ENCODE measurements around the gene JTB. TPM values are rescaled to one million over a fixed set of nuclear protein-coding genes. Genes with fewer than 3 reads are reported as not detected.
A peak's percentile ranks its signal among the peaks of the same experiment; 100 is the strongest.

JTB gene
- total and polyA plus RNA-seq, 5 donors from 2014 or later, result 93.8 to 378 (median 336) TPM

DNA sequence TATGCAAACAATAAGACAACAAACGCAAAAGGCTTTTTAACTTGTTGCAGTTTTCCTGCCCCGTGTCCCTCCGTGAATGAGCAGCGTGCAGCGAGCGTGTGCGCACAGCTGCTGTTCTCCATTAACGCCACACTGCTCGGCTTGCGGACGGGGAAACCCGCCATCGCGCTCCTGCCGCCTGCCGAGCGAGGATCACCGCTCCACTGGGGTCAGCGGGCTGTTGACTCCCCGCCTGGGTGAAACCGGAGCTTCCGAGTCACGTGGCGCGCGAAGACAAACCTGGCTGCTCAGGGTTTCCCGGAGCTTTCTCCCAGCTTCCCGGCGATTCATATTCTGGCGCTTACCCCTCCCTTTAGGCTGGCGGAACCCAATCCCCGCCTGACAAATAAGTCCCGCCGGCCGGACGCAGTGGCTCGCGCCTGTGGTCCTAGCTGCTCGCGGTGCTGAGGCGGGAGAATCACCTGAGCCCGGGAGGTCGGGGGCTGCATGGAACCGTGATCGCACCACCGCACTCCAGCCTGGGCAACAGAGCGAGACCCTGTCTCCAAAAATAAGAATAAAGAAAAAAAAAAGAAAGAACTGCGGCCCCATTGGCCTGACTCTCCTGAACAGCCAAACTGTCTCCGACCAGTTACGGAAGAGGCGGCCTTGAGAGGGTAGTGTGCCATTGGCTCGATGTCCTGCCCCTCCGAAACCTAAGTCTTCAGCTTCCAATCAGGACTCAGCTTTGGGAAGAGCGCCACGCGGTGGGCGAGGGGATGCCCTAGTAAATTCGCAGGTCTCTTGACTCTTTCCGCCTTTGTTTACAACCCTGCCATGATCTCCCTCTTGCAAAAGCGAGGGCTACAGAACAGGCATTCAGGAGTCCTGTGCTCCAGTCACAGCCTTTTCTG is 10.1 kb downstream of the JTB start, which contains the start of gene CREB3L4:
CREB3L4 (plus strand) TSS at position 796 of the 893 bp plus-strand sequence. CDS start 624 bp downstream, outside the sequence.
- H3K4me1 Mint-ChIP-seq, result peaks cover 19 to 59% (median 37%) of the 10 kb centered on the region in 4 donors
- ATAC-seq (ENCODE audit: low read depth in 2 of 2), result peak; percentile 88 to 89
- no peaks in the 10 kb centered on the region for H3K27me3 ChIP-seq (ENCODE audit: control insufficient read depth, insufficient read depth, low read length)
- peak within 1 kb of the TSS; percentile 96 to 99 (median 97) for H3K27ac Mint-ChIP-seq
- H3K27me3 Mint-ChIP-seq, result no peaks in the 10 kb centered on the region
- peaks cover 47% of the 10 kb centered on the region for H3K4me1 ChIP-seq (ENCODE audit: control insufficient read depth, insufficient read depth, low read length, poor library complexity, severe bottlenecking)
- H3K9me3 Mint-ChIP-seq, result peaks cover 0 to 1% (median 0%) of the 10 kb centered on the region in 7 donors
- no peaks in the 10 kb centered on the region for H3K9me3 ChIP-seq (ENCODE audit: control insufficient read depth in 2 of 2, low read length in 2 of 2)
- DNase-seq, result peak; percentile 77 to 97 (median 86)
- H3K4me3 Mint-ChIP-seq, result peak within 1 kb of the TSS; percentile 90 to 96 (median 94)
- peaks cover under 1% of the 10 kb centered on the region for H3K36me3 Mint-ChIP-seq
- H3K36me3 ChIP-seq (ENCODE audit: control insufficient read depth, insufficient read depth, low read length), result no peaks in the 10 kb centered on the region
- peak within 1 kb of the TSS; percentile 89 for H3K27ac ChIP-seq (ENCODE audit: insufficient read depth, low read length, poor library complexity, severe bottlenecking)
- H3K4me3 ChIP-seq (ENCODE audit: low read depth, low read length), result peak within 1 kb of the TSS; percentile 96

DNA sequence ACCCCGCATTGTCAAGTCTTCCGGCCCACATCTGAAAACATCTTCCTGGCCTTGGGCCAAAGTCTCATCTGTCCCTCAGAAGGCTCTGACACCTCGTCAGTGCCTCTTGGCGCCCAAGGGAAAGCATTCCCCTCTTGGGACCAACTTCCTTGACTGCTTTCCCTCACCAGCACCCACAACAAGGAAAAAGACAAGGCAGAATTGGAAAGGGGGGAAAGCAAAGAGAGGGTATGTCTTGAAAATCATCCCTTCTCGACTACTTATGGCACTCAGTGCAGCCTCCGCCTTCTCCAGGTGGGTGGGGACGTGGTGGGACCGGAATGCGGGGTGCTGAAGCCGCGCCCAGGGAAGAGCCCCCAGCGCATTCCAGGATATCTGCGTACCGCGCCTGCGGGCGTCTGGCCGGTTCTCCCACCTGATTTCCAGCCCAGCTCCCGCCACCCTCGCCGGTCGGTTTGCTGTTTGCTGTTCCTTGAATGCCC is 13.6 kb downstream of the JTB start:
- H3K4me3 Mint-ChIP-seq, result peak overlapping the region; percentile 93 to 99 (median 96)
- peak overlapping the region; percentile 95 to 99 (median 97) for H3K27ac Mint-ChIP-seq
- Histone ChIP-seq H3K4me1 (ENCODE audit: control insufficient read depth, insufficient read depth, low read length, poor library complexity, severe bottlenecking) (peaks cover 51% of the 10 kb centered on the region), H3K4me3 (ENCODE audit: low read depth, low read length) (peak overlapping the region; percentile 93), H3K27me3 (ENCODE audit: control insufficient read depth, insufficient read depth, low read length) (no peaks in the 10 kb centered on the region), H3K9me3 (ENCODE audit: control insufficient read depth in 2 of 2, low read length in 2 of 2) (no peaks in the 10 kb centered on the region), H3K27ac (ENCODE audit: insufficient read depth, low read length, poor library complexity, severe bottlenecking) (peak overlapping the region; percentile 90), H3K36me3 (ENCODE audit: control insufficient read depth, insufficient read depth, low read length) (peaks cover 5% of the 10 kb centered on the region)
- H3K27me3 Mint-ChIP-seq, result no peaks in the 10 kb centered on the region
- peaks cover 25 to 76% (median 39%) of the 10 kb centered on the region in 4 donors for H3K4me1 Mint-ChIP-seq
- H3K9me3 Mint-ChIP-seq, result peaks cover 0 to 1% (median 0%) of the 10 kb centered on the region in 7 donors
- H3K36me3 Mint-ChIP-seq, result no peaks in the 10 kb centered on the region
- ATAC-seq (ENCODE audit: low read depth in 2 of 2) (no peak), DNase-seq (no peak)

DNA sequence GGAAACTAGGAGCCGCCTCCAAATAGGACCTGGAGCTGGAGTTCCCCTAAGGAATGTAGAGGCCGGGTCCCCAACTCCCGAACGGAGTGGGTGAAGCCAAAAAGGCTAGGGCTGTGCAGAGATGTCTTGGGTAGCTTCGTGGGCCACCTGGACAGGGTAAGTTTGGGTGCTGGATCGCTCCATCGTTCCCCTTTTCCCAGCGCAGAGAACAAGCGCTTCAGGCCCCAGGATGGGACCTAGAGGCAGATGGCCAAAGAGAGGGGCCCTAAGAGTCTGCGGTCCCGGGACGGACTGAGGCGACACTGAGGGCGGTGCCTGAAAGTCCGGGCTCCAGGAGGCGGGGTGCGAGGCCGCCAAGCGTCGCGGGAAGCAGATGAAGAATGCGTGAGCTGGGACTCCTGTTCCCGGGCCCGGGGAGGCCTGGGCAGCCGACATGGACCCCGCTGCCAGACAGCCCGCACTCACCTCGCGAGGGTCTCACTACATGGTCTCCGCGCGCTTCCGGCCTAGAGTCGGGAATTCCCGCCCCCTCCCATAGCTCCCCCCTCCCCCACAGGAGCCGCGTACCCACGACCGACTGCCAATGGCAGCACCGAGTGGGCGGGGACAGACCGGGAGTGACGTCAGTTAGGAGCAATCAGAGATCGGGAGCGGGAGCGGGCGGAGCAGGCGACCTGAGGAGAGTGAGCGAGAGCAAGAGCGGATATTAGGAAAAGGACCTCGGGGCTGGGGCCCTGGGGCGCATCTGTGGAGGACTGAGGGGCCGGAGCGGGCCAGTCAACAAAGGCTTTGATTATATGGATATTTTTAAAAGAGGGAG is 14.2 kb downstream of the JTB start, which contains the start of gene SLC39A1:
SLC39A1 (minus strand) TSS at position 508 of the 820 bp plus-strand sequence. CDS start 822 bp downstream, outside the sequence.
- H3K9me3 Mint-ChIP-seq, result peaks cover 0 to 1% (median 0%) of the 10 kb centered on the region in 7 donors
- DNase-seq (peak; percentile 85 to 95 (median 94)), ATAC-seq (ENCODE audit: low read depth in 2 of 2) (peak; percentile 38 to 43)
- peak within 1 kb of the TSS; percentile 90 for H3K27ac ChIP-seq (ENCODE audit: insufficient read depth, low read length, poor library complexity, severe bottlenecking)
- H3K4me1 ChIP-seq (ENCODE audit: control insufficient read depth, insufficient read depth, low read length, poor library complexity, severe bottlenecking), result peaks cover 54% of the 10 kb centered on the region
- peak within 1 kb of the TSS; percentile 93 to 99 (median 96) for H3K4me3 Mint-ChIP-seq
- no peaks in the 10 kb centered on the region for H3K27me3 ChIP-seq (ENCODE audit: control insufficient read depth, insufficient read depth, low read length)
- H3K36me3 ChIP-seq (ENCODE audit: control insufficient read depth, insufficient read depth, low read length), result peaks cover 5% of the 10 kb centered on the region
- no peaks in the 10 kb centered on the region for H3K27me3 Mint-ChIP-seq
- peaks cover 25 to 77% (median 42%) of the 10 kb centered on the region in 4 donors for H3K4me1 Mint-ChIP-seq
- peak within 1 kb of the TSS; percentile 93 for H3K4me3 ChIP-seq (ENCODE audit: low read depth, low read length)
- peak within 1 kb of the TSS; percentile 95 to 99 (median 97) for H3K27ac Mint-ChIP-seq
- no peaks in the 10 kb centered on the region for H3K9me3 ChIP-seq (ENCODE audit: control insufficient read depth in 2 of 2, low read length in 2 of 2)
- no peaks in the 10 kb centered on the region for H3K36me3 Mint-ChIP-seq

DNA sequence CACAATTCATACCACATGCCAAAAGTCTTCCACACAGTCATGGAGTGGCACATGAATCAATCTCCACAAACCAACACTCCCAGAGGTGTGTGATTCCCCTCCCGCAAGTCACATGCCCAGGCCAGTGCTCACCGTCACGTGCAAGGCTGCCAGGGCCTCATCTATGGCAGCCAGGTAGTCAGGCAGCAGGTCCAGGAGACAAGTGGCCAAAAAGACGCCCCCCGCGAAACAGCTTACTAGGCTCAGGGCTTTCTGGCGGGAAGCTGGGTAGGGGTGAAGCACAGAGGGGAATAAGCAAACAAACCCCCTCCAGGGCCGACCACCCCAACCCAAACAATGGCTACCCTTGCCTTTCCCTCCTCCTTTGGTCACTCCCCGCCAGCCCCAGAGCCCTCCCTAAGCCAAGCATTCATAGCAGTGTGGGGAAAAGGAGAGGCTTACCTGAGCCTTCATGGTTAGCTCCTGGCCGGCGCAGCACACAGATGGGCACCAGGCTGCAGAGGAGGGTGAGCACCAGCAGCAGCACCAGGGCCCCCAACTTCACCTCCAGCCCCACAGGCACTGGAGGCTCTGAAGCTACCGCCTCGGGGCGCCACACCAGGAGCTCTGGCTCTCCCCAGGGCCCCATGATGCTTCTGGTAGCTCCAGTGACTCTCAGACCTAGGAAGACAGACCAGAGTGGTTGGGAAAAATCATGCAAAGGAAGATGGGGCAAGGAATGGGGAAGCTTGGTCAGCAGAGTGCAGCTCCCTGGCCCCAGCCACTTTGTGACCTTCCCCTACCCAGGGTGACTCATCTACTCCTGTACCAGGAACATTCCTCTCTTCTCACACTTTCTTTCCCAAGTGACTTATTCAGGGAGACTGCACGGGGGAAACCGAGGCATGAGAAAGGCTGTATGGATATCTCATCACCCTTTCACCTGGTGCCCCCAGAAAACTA is 15.1 kb downstream of the JTB start:
- Mint-ChIP-seq H3K27me3 (no peaks in the 10 kb centered on the region), H3K27ac (peak overlapping the region; percentile 95 to 99 (median 97)), H3K4me1 (peaks cover 21 to 74% (median 42%) of the 10 kb centered on the region in 4 donors), H3K36me3 (no peaks in the 10 kb centered on the region), H3K4me3 (peak overlapping the region; percentile 93 to 99 (median 96)), H3K9me3 (peaks cover 0 to 1% (median 0%) of the 10 kb centered on the region in 7 donors)
- H3K27ac ChIP-seq (ENCODE audit: insufficient read depth, low read length, poor library complexity, severe bottlenecking), result peak overlapping the region; percentile 90
- H3K27me3 ChIP-seq (ENCODE audit: control insufficient read depth, insufficient read depth, low read length), result no peaks in the 10 kb centered on the region
- peaks cover 52% of the 10 kb centered on the region for H3K4me1 ChIP-seq (ENCODE audit: control insufficient read depth, insufficient read depth, low read length, poor library complexity, severe bottlenecking)
- DNase-seq (no peak), ATAC-seq (ENCODE audit: low read depth in 2 of 2) (no peak)
- peak overlapping the region; percentile 67 for H3K4me3 ChIP-seq (ENCODE audit: low read depth, low read length)
- no peaks in the 10 kb centered on the region for H3K9me3 ChIP-seq (ENCODE audit: control insufficient read depth in 2 of 2, low read length in 2 of 2)
- H3K36me3 ChIP-seq (ENCODE audit: control insufficient read depth, insufficient read depth, low read length), result peaks cover 5% of the 10 kb centered on the region

DNA sequence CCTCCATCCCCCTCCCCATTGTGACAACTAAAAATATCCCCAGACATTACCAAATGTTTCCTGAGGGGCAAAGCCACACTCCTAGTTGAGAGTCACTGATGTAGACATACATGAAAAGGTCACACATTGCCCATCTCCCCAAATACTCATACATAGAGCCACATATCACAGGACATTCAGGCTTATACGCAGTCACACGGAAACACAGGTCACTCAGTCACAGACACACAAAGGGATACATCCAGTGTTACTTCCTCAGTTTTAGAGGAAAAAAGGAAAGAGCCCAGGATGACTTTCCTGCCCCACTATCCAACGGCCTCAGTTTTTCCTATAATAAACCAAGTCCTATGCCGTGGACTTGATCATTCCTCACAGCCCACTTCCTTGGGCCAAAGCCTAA is 16.1 kb downstream of the JTB start:
- no peak for ATAC-seq (ENCODE audit: low read depth in 2 of 2)
- no peak overlapping the region for H3K27ac ChIP-seq (ENCODE audit: insufficient read depth, low read length, poor library complexity, severe bottlenecking)
- H3K4me1 Mint-ChIP-seq, result peaks cover 20 to 77% (median 44%) of the 10 kb centered on the region in 4 donors

DNA sequence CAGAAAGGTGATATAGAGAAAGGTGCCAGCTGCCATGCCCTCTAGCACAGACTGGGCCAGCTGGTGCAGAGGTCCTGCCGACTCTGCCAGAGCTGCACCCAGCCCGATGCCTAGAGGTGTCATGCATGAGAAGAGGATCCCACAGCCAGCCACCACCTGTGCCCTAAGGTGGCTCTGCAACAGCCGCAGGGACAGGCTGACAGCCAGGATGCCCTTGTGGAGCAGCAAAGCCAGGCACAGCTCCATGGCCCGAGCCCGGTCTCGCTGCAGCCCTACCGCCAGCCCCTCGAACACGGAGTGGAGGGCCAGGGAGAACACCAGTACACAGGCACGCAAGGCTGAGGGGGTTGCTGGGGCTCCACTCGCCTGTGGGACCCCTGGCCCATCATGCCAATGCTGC is 17.3 kb downstream of the JTB start:
- Histone ChIP-seq H3K27ac (ENCODE audit: insufficient read depth, low read length, poor library complexity, severe bottlenecking) (no peak overlapping the region), H3K4me3 (ENCODE audit: low read depth, low read length) (no peak overlapping the region), H3K4me1 (ENCODE audit: control insufficient read depth, insufficient read depth, low read length, poor library complexity, severe bottlenecking) (peaks cover 54% of the 10 kb centered on the region), H3K27me3 (ENCODE audit: control insufficient read depth, insufficient read depth, low read length) (no peaks in the 10 kb centered on the region), H3K36me3 (ENCODE audit: control insufficient read depth, insufficient read depth, low read length) (peaks cover 5% of the 10 kb centered on the region), H3K9me3 (ENCODE audit: control insufficient read depth in 2 of 2, low read length in 2 of 2) (no peaks in the 10 kb centered on the region)
- no peaks in the 10 kb centered on the region for H3K36me3 Mint-ChIP-seq
- peak overlapping the region in 3 of 4 donors; percentile 29 to 97 (median 39) for H3K4me3 Mint-ChIP-seq
- H3K4me1 Mint-ChIP-seq, result peaks cover 15 to 75% (median 43%) of the 10 kb centered on the region in 4 donors
- ATAC-seq (ENCODE audit: low read depth in 2 of 2), result no peak
- no peaks in the 10 kb centered on the region for H3K9me3 Mint-ChIP-seq
- H3K27ac Mint-ChIP-seq, result peak overlapping the region in 2 of 3 donors; percentile 74 to 85
- DNase-seq, result no peak
- H3K27me3 Mint-ChIP-seq, result no peaks in the 10 kb centered on the region

More for the DNA sequence above, 16.1 kb downstream of the JTB start:
- Mint-ChIP-seq H3K27me3 (no peaks in the 10 kb centered on the region), H3K27ac (peak overlapping the region; percentile 24 to 87 (median 83)), H3K36me3 (no peaks in the 10 kb centered on the region), H3K9me3 (peaks cover 0 to 1% (median 0%) of the 10 kb centered on the region in 7 donors), H3K4me3 (peak overlapping the region; percentile 27 to 97 (median 94))
- H3K4me1 ChIP-seq (ENCODE audit: control insufficient read depth, insufficient read depth, low read length, poor library complexity, severe bottlenecking), result peaks cover 52% of the 10 kb centered on the region
- H3K27me3 ChIP-seq (ENCODE audit: control insufficient read depth, insufficient read depth, low read length), result no peaks in the 10 kb centered on the region
- DNase-seq, result no peak
- H3K36me3 ChIP-seq (ENCODE audit: control insufficient read depth, insufficient read depth, low read length), result peaks cover 5% of the 10 kb centered on the region
- no peak overlapping the region for H3K4me3 ChIP-seq (ENCODE audit: low read depth, low read length)
- H3K9me3 ChIP-seq (ENCODE audit: control insufficient read depth in 2 of 2, low read length in 2 of 2), result no peaks in the 10 kb centered on the region
